ENCODE data around the gene HOXD10.
A peak's percentile ranks its signal among the peaks of the same experiment; 100 is the strongest.

Gene HOXD10

DNA sequence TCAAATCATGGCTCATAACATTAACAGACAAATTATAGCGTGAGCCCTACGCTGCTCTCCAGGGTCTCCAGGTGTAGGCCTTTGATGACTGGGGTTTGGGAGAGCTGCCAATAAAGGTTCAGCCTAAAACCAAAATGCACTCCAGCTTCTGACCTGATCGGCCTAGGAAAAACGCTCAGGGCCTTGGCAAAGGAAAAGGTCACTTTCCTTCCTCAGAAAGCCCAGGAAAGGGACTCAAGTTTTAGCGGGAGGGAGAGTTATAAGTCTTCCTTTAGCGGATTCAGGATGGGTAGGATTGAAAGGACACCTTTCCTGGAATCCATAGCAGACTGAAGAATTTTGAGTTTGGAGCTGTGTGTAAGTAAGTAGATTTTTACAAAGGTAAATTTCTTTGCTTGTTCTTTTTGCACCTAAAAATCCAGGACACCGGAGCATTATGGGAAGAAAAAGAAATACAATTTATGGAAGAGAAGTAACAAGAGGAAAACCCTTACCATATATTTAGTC lies 41.6 kb upstream of the HOXD10 start:
- DNase-seq (ENCODE audit: low read depth, low spot score), result no peak
- H3K9ac ChIP-seq (ENCODE audit: insufficient read length), result no peak overlapping the region
- H3K36me3 ChIP-seq (ENCODE audit: insufficient read depth, low read length), result peaks cover 5% of the 10 kb centered on the region; the same call in 1 of the 2 replicates
- H3K4me3 ChIP-seq, result no peak overlapping the region
- no peaks in the 10 kb centered on the region for H3K9me3 ChIP-seq (ENCODE audit: low read depth, low read length)
- TF ChIP-seq FOXP2 (optimal IDR thresholded peaks at IDR 0.05; ENCODE audit: control extremely low read depth, extremely low read length, insufficient read depth) (no peak), EZH2 (IDR thresholded peaks at IDR 0.05) (no peak), POLR2AphosphoS5 (IDR thresholded peaks at IDR 0.05; ENCODE audit: borderline replicate concordance, low read depth, low read length) (no peak)
- no peak overlapping the region; the same call in 1 of the 2 replicates for H3K27ac ChIP-seq

DNA sequence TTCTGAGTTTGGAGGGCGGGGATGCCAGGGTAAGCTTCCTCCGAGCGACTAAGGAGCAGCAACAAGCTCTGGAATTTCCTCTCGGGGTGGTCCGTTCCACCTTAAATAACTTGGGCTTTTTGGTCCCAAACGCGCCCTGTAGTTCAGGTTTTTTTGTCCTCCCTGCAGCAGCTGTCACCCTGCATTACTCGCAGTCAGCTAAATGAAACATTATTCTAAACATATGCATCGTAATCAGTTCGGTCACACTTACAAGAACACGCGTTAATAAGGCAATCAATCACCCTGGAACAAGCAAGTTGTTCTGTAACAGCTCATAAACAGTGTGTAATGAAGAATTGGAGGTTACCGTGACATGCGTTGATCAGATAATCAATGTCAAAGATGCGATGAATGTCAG lies 41.1 kb upstream of the HOXD10 start:
- Histone ChIP-seq H3K36me3 (ENCODE audit: insufficient read depth, low read length) (peaks cover 5% of the 10 kb centered on the region; the same call in 1 of the 2 replicates), H3K9me3 (ENCODE audit: low read depth, low read length) (no peaks in the 10 kb centered on the region), H3K9ac (ENCODE audit: insufficient read length) (no peak overlapping the region), H3K4me3 (no peak overlapping the region), H3K27ac (no peak overlapping the region)
- no peak for DNase-seq (ENCODE audit: low read depth, low spot score)
- TF ChIP-seq FOXP2 (optimal IDR thresholded peaks at IDR 0.05; ENCODE audit: control extremely low read depth, extremely low read length, insufficient read depth), result no peak
- no peak for TF ChIP-seq POLR2AphosphoS5 (IDR thresholded peaks at IDR 0.05; ENCODE audit: borderline replicate concordance, low read depth, low read length)
- TF ChIP-seq EZH2 (IDR thresholded peaks at IDR 0.05), result no peak

DNA sequence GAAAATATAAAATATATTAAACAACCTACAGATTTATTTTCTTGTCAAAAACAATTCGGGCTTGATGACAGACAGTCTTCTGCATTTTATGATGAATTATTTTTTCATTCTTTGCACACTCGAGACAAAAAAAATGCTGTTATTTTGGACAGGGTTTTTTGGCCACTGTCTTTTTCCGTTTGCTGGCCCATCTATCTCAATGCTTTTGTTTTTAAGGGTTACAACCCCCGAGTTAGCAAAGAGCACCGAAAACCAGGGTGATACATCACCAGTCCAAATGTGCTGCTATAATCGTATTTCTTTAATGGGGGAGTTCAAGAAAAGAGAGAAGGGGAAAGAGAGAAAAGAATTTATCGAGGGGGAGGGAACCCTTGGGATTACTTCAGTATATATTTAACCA lies 40.5 kb upstream of the HOXD10 start:
- TF ChIP-seq FOXP2 (optimal IDR thresholded peaks at IDR 0.05; ENCODE audit: control extremely low read depth, extremely low read length, insufficient read depth) (no peak), EZH2 (IDR thresholded peaks at IDR 0.05) (no peak), POLR2AphosphoS5 (IDR thresholded peaks at IDR 0.05; ENCODE audit: borderline replicate concordance, low read depth, low read length) (no peak)
- H3K9ac ChIP-seq (ENCODE audit: insufficient read length), result no peak overlapping the region
- peaks cover 10% of the 10 kb centered on the region; the same call in 1 of the 2 replicates for H3K36me3 ChIP-seq (ENCODE audit: insufficient read depth, low read length)
- H3K9me3 ChIP-seq (ENCODE audit: low read depth, low read length), result no peaks in the 10 kb centered on the region
- no peak for DNase-seq (ENCODE audit: low read depth, low spot score)
- no peak overlapping the region for H3K27ac ChIP-seq
- no peak overlapping the region for H3K4me3 ChIP-seq

DNA sequence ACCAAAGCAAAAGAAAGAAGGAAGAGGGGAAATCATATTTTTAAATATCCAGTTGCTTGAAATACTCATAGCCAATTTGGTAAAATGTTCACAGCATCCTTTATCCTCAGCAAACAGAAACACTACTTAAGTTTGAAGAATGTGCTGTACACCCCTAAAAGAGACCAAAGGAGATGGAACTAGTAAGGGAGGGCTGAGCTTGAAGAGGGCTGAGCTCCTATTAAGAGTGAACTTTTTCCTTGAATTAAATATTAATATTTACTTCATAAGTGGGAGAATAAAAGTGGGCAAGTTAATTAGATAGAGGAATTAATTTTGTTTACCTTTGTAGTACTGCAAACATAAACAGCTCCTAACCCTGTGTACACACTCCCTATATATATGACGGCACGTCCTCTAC lies 39.8 kb upstream of the HOXD10 start:
- Histone ChIP-seq H3K36me3 (ENCODE audit: insufficient read depth, low read length) (peaks cover 11% of the 10 kb centered on the region; the same call in 1 of the 2 replicates), H3K9ac (ENCODE audit: insufficient read length) (no peak overlapping the region), H3K9me3 (ENCODE audit: low read depth, low read length) (no peaks in the 10 kb centered on the region), H3K27ac (no peak overlapping the region), H3K4me3 (no peak overlapping the region)
- no peak for TF ChIP-seq EZH2 (IDR thresholded peaks at IDR 0.05)
- TF ChIP-seq POLR2AphosphoS5 (IDR thresholded peaks at IDR 0.05; ENCODE audit: borderline replicate concordance, low read depth, low read length), result no peak
- TF ChIP-seq FOXP2 (optimal IDR thresholded peaks at IDR 0.05; ENCODE audit: control extremely low read depth, extremely low read length, insufficient read depth), result no peak
- no peak for DNase-seq (ENCODE audit: low read depth, low spot score)

DNA sequence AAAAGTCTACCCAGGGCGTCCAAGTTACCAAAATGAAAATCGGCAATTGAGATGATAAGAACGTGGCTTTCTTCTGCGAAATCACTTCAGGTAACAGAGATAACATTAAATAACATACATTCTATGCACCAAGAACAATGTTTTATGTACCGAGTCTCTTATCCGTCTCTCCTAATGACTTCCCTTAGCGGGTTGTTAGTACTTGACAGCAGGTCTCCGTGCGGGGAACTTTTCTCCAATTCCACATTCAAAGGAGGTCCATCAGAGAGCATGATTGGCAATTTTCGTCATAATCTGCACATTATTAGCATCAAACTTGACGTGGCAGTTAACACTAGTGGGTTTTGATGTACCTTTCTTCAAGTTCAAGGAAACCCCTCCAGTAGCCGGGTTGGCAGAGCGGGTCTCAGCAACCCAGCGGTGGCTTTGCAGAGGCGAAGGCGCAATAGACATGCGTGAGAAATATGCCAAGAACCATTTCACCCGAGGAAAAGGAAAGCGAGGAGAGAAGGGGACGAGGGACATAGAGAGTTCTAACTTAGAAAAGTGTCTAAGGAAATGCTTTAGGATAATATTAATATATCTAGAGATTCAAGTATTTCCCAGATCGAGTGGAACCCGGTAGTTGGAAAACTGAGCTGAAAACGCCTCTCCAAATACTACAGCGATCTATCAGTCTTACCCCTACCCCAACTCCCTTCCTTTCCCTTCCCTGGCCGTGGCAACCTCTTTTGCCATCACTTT lies 37.9 kb upstream of the HOXD10 start:
- DNase-seq (ENCODE audit: low read depth, low spot score), result no peak
- Histone ChIP-seq H3K9me3 (ENCODE audit: low read depth, low read length) (no peaks in the 10 kb centered on the region), H3K36me3 (ENCODE audit: insufficient read depth, low read length) (peaks cover 11% of the 10 kb centered on the region; the same call in 1 of the 2 replicates), H3K9ac (ENCODE audit: insufficient read length) (no peak overlapping the region), H3K27ac (peak overlapping the region; percentile 55), H3K4me3 (no peak overlapping the region; the same call in 1 of the 2 replicates)
- TF ChIP-seq FOXP2 (optimal IDR thresholded peaks at IDR 0.05; ENCODE audit: control extremely low read depth, extremely low read length, insufficient read depth), result no peak
- TF ChIP-seq EZH2 (IDR thresholded peaks at IDR 0.05), result no peak
- no peak for TF ChIP-seq POLR2AphosphoS5 (IDR thresholded peaks at IDR 0.05; ENCODE audit: borderline replicate concordance, low read depth, low read length)

DNA sequence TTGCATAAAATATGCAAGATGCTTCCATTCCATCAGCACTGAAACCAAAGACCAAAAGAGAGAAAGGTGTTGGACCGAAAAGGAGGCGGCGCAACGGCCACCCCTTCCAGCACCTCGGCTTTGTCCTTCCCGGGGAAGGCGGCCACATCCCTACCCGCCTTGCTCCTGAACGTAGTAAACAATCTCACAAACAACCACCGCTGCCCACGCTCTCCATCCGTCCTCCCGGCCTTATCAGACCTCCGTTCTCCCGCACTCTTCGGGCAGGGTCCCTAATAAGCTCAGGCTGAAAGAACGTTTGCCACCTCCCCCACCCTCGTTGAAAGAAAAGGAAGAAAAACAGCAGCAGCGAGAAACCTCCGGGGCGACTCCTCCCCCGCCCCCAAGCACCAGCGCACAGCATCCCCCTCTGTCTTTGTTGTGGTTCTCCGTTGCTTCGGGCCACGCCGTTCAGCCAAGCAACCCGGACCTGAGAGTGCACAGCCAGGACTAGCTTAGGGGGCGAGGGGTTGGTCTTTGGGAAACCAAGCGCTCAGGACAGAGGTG lies 37.2 kb upstream of the HOXD10 start:
- peaks cover 11% of the 10 kb centered on the region; the same call in 1 of the 2 replicates for H3K36me3 ChIP-seq (ENCODE audit: insufficient read depth, low read length)
- H3K9ac ChIP-seq (ENCODE audit: insufficient read length), result no peak overlapping the region
- H3K27ac ChIP-seq, result no peak overlapping the region
- no peaks in the 10 kb centered on the region for H3K9me3 ChIP-seq (ENCODE audit: low read depth, low read length)
- no peak for DNase-seq (ENCODE audit: low read depth, low spot score)
- no peak overlapping the region; the same call in 1 of the 2 replicates for H3K4me3 ChIP-seq
- TF ChIP-seq EZH2 (IDR thresholded peaks at IDR 0.05) (no peak), FOXP2 (optimal IDR thresholded peaks at IDR 0.05; ENCODE audit: control extremely low read depth, extremely low read length, insufficient read depth) (no peak), POLR2AphosphoS5 (IDR thresholded peaks at IDR 0.05; ENCODE audit: borderline replicate concordance, low read depth, low read length) (0 out of 2 replicates have a peak, but pooled peaks have one; percentile 16)

DNA sequence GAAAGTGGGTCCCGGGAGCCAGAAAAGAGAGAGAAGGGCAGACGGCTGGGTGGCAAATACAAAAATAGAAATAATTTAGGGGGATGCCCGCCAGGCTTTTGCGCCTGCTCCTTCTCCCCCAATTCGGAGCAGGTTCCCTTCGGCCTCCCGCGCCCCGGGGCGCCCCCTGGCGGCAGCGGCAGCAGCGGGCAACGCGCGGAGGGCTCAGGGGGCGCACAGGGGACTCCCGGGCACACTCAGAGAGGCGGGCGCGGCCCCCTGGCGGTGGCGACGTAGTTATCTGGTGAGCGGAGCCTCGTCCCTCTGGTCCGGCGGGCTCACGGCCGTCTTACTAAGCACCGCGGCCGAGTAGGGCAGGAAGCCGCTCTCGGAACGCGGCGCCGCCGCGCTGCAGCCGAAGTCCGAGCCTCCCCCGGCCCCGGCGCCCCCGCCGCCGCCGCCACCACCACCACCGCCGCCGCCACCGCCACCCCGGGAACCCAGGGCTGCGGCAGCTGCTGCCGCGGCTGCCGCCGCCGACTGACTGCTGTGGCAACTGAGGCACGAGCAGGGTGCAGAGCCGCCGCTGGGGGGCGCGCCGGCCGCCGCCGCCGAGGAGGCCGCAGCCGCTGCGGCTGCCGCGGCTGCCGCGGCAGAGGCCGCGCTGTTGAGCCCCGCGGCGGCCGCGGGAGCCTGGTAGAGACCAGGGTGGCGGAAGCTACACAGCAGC lies 36.6 kb upstream of the HOXD10 start:
- no peak for DNase-seq (ENCODE audit: low read depth, low spot score)

More for the DNA sequence above, 36.6 kb upstream of the HOXD10 start:
- no peak overlapping the region for H3K9ac ChIP-seq (ENCODE audit: insufficient read length)
- H3K4me3 ChIP-seq, result no peak overlapping the region
- no peak overlapping the region for H3K27ac ChIP-seq
- no peaks in the 10 kb centered on the region for H3K9me3 ChIP-seq (ENCODE audit: low read depth, low read length)
- TF ChIP-seq FOXP2 (optimal IDR thresholded peaks at IDR 0.05; ENCODE audit: control extremely low read depth, extremely low read length, insufficient read depth), result no peak
- 0 out of 2 replicates have a peak, but pooled peaks have one; percentile 10 for TF ChIP-seq POLR2AphosphoS5 (IDR thresholded peaks at IDR 0.05; ENCODE audit: borderline replicate concordance, low read depth, low read length)
- no peak for TF ChIP-seq EZH2 (IDR thresholded peaks at IDR 0.05)
- peaks cover 11% of the 10 kb centered on the region; the same call in 1 of the 2 replicates for H3K36me3 ChIP-seq (ENCODE audit: insufficient read depth, low read length)

All from SK-N-MC (cell line).